HCT116 (cell line): Measurements from ENCODE around the gene WNT3A. TPM values are rescaled to one million over a fixed set of nuclear protein-coding genes. Genes with fewer than 3 reads are reported as not detected.

Source experiments
- ATAC-seq: fragments of 200-7000 bp; cut with Tn5 transposase; 2 replicates; pipeline ENCODE4 v1.9.1; 2020; ENCODE audit warnings: mild to moderate bottlenecking, moderate library complexity
- BruUV-seq: library from RNA; stranded (reverse); fragments of 400-500 nt; replicated peaks from 2 replicates; lab custom pipeline; 2021; lab: Mats Ljungman, UMichigan
- CTCF ChIA-PET: fragments of 300-600 bp; sonication (Branson Sonifier 250); formaldehyde crosslinking; loops from one replicate; lab custom pipeline; 2021; ENCODE audit warnings: antibody characterized with exemption; lab: Charles Lee
- POLR2A ChIA-PET: fragments of 300-600, 350-600 bp; sonication (Branson Sonifier 250); formaldehyde crosslinking; loops from one replicate; lab custom pipeline; 2021; ENCODE audit warnings: antibody characterized with exemption; lab: Charles Lee
- RAD21 ChIA-PET, 2 experiments: fragments of 300-600 bp; sonication (Branson Sonifier 250); formaldehyde crosslinking; loops; one replicate each; lab custom pipeline; 2023; ENCODE audit warnings: low total read pairs in 2 of 2; ENCODE audit not compliant: uncharacterized antibody in 2 of 2, unreplicated experiment in 2 of 2, low non-redundant PET in 1 of 2; lab: Charles Lee
- DNase-seq: peaks from one replicate; pipeline ENCODE4 v3.0.0-alpha.2; 2010; ENCODE audit warnings: low read depth, low spot score
- H2AFZ ChIP-seq: fragments of 200-600 bp; shearing (Covaris generic), sonication (generic); 2 replicates; pipeline ENCODE4 v1.6.1; 2017; ENCODE audit warnings: low read depth, mixed run types, mixed read lengths, antibody characterized with exemption, low read length; ENCODE audit not compliant: poor library complexity, severe bottlenecking
- H3K27ac ChIP-seq: 2 replicates; pipeline ENCODE4 v1.5.1; 2012; ENCODE audit warnings: low read depth, low read length
- H3K27me3 ChIP-seq: fragments of 200-600 bp; sonication (generic); 2 replicates; pipeline ENCODE4 v1.6.1; 2016; ENCODE audit warnings: mixed run types, low read length, mixed read lengths; ENCODE audit not compliant: insufficient read depth
- H3K36me3 ChIP-seq, 2 experiments: fragments of 200-500 bp in 1 of 2; fragments of 200-600 bp in 1 of 2; sonication (Bioruptor generic) in 1 of 2; sonication (generic) in 1 of 2; 2 replicates each; pipeline versions ENCODE4 v1.5.1 to v1.6.1; 2014 to 2016; ENCODE audit warnings: low read length in 2 of 2, inconsistent platforms in 1 of 2, mixed read lengths in 1 of 2, mixed run types in 1 of 2; ENCODE audit not compliant: insufficient read depth in 2 of 2, control insufficient read depth in 1 of 2
- H3K4me1 ChIP-seq, 2 experiments: fragments of 200-600 bp in 1 of 2; sonication (generic) in 1 of 2; 2 replicates each; pipeline versions ENCODE4 v1.5.1 to v1.6.1; 2012 to 2017; ENCODE audit warnings: low read length in 2 of 2, inconsistent platforms in 1 of 2, mild to moderate bottlenecking in 1 of 2, mixed read lengths in 1 of 2, mixed run types in 1 of 2, moderate library complexity in 1 of 2; ENCODE audit not compliant: insufficient read depth in 2 of 2, control insufficient read depth in 1 of 2
- H3K4me2 ChIP-seq: fragments of 200-600 bp; sonication (generic); 2 replicates; pipeline ENCODE4 v1.6.1; 2017; ENCODE audit warnings: mixed run types, low read length, mixed read lengths
- H3K4me3 ChIP-seq, 2 experiments: fragments of 200-600 bp in 1 of 2; sonication (generic) in 1 of 2; replicated peaks in 1 of 2; 2 replicates each; pipeline ENCODE4 v1.5.1; 2011 to 2016; ENCODE audit warnings: low read length in 2 of 2, control low read depth in 1 of 2, low read depth in 1 of 2, mild to moderate bottlenecking in 1 of 2, mixed read lengths in 1 of 2, mixed run types in 1 of 2
- H3K79me2 ChIP-seq: fragments of 200-600 bp; sonication (generic); 2 replicates; pipeline ENCODE4 v1.6.1; 2017; ENCODE audit warnings: mild to moderate bottlenecking, mixed run types, low read length, moderate library complexity, mixed read lengths; ENCODE audit not compliant: insufficient read depth
- H3K9ac ChIP-seq: fragments of 200-600 bp; sonication (generic); 2 replicates; pipeline ENCODE4 v1.6.1; 2016; ENCODE audit warnings: low read length, mixed read lengths
- H3K9me2 ChIP-seq: fragments of 200-600 bp; sonication (generic), shearing (Covaris generic); 2 replicates; pipeline ENCODE4 v1.6.1; 2017; ENCODE audit warnings: mixed run types, mild to moderate bottlenecking, moderate library complexity; ENCODE audit not compliant: insufficient read depth
- H3K9me3 ChIP-seq, 2 experiments: fragments of 200-500 bp in 1 of 2; fragments of 200-600 bp in 1 of 2; sonication (Bioruptor generic) in 1 of 2; sonication (generic) in 1 of 2; 2 replicates each; pipeline ENCODE4 v1.6.1; 2014 to 2017; ENCODE audit warnings: low read length in 2 of 2, mixed read lengths in 2 of 2, inconsistent platforms in 1 of 2, low read depth in 1 of 2, mild to moderate bottlenecking in 1 of 2, mixed run types in 1 of 2, moderate library complexity in 1 of 2; ENCODE audit not compliant: control insufficient read depth in 1 of 2, insufficient read depth in 1 of 2
- H4K20me1 ChIP-seq: fragments of 200-600 bp; sonication (generic), shearing (Covaris generic); 2 replicates; pipeline ENCODE4 v1.6.1; 2017; ENCODE audit warnings: mixed run types, mild to moderate bottlenecking, moderate library complexity; ENCODE audit not compliant: insufficient read depth
- CEBPB ChIP-seq: IDR thresholded peaks from 2 replicates; pipeline ENCODE4 v1.6.1; 2012; ENCODE audit warnings: low read depth
- EGR1 ChIP-seq: IDR thresholded peaks from 2 replicates; pipeline ENCODE4 v1.6.1; 2012; ENCODE audit warnings: low read depth
- FOSL1 ChIP-seq: IDR thresholded peaks from 2 replicates; pipeline ENCODE4 v1.6.1; 2012; ENCODE audit warnings: low read depth
- POLR2A ChIP-seq: IDR thresholded peaks from 2 replicates; pipeline ENCODE4 v1.7.0; 2011; ENCODE audit warnings: borderline replicate concordance; ENCODE audit not compliant: insufficient read depth, insufficient read length; ENCODE audit errors: extremely low read depth
- POLR2AphosphoS5 ChIP-seq: IDR thresholded peaks from 2 replicates; pipeline ENCODE4 v1.6.1; 2011; ENCODE audit warnings: mild to moderate bottlenecking, low read depth, low read length, moderate library complexity
- RAD21 ChIP-seq: IDR thresholded peaks from 2 replicates; pipeline ENCODE4 v1.6.1; 2012; ENCODE audit warnings: low read depth, mild to moderate bottlenecking
- SIN3A ChIP-seq: IDR thresholded peaks from 2 replicates; pipeline ENCODE4 v1.6.1; 2012; ENCODE audit warnings: low read depth
- SP1 ChIP-seq: IDR thresholded peaks from 2 replicates; pipeline ENCODE4 v1.6.1; 2012; ENCODE audit warnings: low read depth
- YY1 ChIP-seq: IDR thresholded peaks from 2 replicates; pipeline ENCODE4 v1.6.1; 2011; ENCODE audit warnings: low read length, low read depth, moderate library complexity, mild to moderate bottlenecking; ENCODE audit not compliant: insufficient replicate concordance; ENCODE audit errors: extremely low read depth
- ZFX ChIP-seq: fragments of 450-650 bp; IDR thresholded peaks from 2 replicates; pipeline ENCODE4 v1.6.1; 2017
- ZNF274 ChIP-seq: fragments of 200-500 bp; sonication (Bioruptor generic); IDR thresholded peaks from 2 replicates; pipeline ENCODE4 v1.6.1; 2014; ENCODE audit warnings: mild to moderate bottlenecking, low read depth, low read length, inconsistent platforms
- intact Hi-C: fragments of 100-400 bp; cut with micrococcal nuclease; formaldehyde crosslinking; loops from 2 replicates; pipeline ENCODE4 v1.10.0; 2022
- total RNA-seq: library from RNA; stranded (reverse); gene quantifications from one replicate; pipeline ENCODE4 v1.2.1, GENCODE V29; 2021; ENCODE audit not compliant: unreplicated experiment
- TF ChIP-seq, protein P1 (sequence below): IDR thresholded peaks from 2 replicates; pipeline ENCODE4 v1.6.1; 2012
- TF ChIP-seq, protein P2 (sequence below): IDR thresholded peaks from 2 replicates; pipeline ENCODE4 v1.6.1; 2012
- TF ChIP-seq, protein P3 (sequence below), 3 experiments: fragments of 200-600 bp in 1 of 3; sonication (generic) in 1 of 3; IDR thresholded peaks in 2 of 3; conservative IDR thresholded peaks in 1 of 3; 2 replicates each; pipeline ENCODE4 v1.5.1; 2012 to 2017; ENCODE audit warnings: low read depth in 2 of 3, low read length in 2 of 3, antibody characterized with exemption in 1 of 3, borderline replicate concordance in 1 of 3, control low read depth in 1 of 3, mild to moderate bottlenecking in 1 of 3, mixed read lengths in 1 of 3, mixed run types in 1 of 3, moderate library complexity in 1 of 3; ENCODE audit not compliant: insufficient read depth in 1 of 3
- TF ChIP-seq, protein P4 (sequence below): IDR thresholded peaks from 2 replicates; pipeline ENCODE4 v1.6.1; 2012; ENCODE audit warnings: low read depth
- TF ChIP-seq, protein P5 (sequence below): IDR thresholded peaks from 2 replicates; pipeline ENCODE4 v1.6.1; 2011; ENCODE audit warnings: mild to moderate bottlenecking, low read length, moderate library complexity; ENCODE audit not compliant: insufficient replicate concordance; ENCODE audit errors: extremely low read depth

Gene WNT3A
- total RNA-seq, 1 experiment from 2014 or later: 3.7 TPM

DNA sequence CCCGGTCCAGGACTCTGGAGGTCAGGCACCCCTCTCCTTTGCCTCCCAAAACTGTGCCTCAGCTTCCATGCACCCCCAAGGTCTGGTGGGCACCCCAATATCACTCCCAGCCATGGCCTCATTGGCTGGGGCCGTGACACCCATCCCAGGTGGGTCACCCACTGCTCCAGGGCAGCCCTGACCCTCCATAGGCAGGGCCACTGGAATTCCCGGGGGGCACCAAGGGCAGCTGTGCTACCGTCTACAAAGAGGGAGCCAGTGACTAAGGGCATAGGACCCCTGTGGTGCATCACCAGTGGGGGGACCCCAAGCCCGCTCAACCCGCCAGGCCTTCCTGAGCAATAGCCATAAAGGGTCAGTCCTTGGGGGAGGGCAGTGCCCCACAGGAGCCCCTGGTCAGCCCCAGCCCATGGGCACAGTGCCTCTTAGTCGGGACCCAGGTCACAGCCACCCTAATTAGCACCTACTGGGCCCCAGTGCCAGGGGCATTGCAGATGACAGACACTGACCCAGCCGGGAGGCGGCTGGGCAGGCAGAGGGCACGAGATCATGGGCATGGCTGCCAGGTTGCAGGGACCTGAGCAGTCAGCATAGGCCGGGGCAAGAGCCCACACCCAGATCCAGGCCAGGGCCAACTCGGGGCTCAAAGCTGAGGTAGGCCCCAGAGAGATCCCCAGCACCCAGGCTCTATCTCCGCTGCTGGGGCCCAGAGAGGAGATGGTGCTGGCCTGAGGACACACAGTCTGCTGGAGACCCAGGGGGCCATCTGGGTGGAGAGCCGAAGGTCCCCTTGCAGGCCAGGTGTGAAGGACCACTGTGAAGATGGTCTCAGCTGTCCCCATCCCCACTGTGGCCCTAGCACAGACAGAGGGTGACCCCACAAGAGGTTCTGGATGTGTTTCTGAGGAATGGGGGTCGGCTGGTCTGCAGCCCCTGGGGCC, 56.7 kb downstream of the WNT3A start:
- no peaks in the 10 kb centered on the region for H3K9me2 ChIP-seq
- H3K36me3 ChIP-seq: no peaks in the 10 kb centered on the region
- H2AFZ ChIP-seq: no peak overlapping the region
- H3K79me2 ChIP-seq: no peaks in the 10 kb centered on the region
- no peaks in the 10 kb centered on the region for H3K9me3 ChIP-seq
- no TSS peak for BruUV-seq
- H3K9ac ChIP-seq: no peak overlapping the region
- ATAC-seq: no peak
- 0 out of 2 replicates have a peak, but pooled peaks cover 6% of the 10 kb centered on the region for H3K27me3 ChIP-seq
- no peak overlapping the region for H3K4me2 ChIP-seq
- intact Hi-C loops: no loop called here
- no peak overlapping the region for H3K27ac ChIP-seq
- TF ChIP-seq RAD21 (no peak), ZNF274 (no peak), EGR1 (no peak), POLR2AphosphoS5 (no peak), SIN3A (no peak), ZFX (no peak), POLR2A (no peak), FOSL1 (no peak), YY1 (no peak), SP1 (no peak), CEBPB (no peak)
- TF ChIP-seq, protein P1, sequence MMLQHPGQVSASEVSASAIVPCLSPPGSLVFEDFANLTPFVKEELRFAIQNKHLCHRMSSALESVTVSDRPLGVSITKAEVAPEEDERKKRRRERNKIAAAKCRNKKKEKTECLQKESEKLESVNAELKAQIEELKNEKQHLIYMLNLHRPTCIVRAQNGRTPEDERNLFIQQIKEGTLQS: no peak
- TF ChIP-seq, protein P2, sequence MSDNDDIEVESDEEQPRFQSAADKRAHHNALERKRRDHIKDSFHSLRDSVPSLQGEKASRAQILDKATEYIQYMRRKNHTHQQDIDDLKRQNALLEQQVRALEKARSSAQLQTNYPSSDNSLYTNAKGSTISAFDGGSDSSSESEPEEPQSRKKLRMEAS: no peak
- TF ChIP-seq, protein P3, sequence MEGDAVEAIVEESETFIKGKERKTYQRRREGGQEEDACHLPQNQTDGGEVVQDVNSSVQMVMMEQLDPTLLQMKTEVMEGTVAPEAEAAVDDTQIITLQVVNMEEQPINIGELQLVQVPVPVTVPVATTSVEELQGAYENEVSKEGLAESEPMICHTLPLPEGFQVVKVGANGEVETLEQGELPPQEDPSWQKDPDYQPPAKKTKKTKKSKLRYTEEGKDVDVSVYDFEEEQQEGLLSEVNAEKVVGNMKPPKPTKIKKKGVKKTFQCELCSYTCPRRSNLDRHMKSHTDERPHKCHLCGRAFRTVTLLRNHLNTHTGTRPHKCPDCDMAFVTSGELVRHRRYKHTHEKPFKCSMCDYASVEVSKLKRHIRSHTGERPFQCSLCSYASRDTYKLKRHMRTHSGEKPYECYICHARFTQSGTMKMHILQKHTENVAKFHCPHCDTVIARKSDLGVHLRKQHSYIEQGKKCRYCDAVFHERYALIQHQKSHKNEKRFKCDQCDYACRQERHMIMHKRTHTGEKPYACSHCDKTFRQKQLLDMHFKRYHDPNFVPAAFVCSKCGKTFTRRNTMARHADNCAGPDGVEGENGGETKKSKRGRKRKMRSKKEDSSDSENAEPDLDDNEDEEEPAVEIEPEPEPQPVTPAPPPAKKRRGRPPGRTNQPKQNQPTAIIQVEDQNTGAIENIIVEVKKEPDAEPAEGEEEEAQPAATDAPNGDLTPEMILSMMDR (IDR thresholded peaks at IDR 0.05 in 2 of 3, conservative IDR thresholded peaks at IDR 0.05 in 1 of 3; ENCODE audit: borderline replicate concordance in 1 of 3, insufficient read depth in 1 of 3, low read depth in 2 of 3, low read length in 2 of 3): no peak
- TF ChIP-seq, protein P4, sequence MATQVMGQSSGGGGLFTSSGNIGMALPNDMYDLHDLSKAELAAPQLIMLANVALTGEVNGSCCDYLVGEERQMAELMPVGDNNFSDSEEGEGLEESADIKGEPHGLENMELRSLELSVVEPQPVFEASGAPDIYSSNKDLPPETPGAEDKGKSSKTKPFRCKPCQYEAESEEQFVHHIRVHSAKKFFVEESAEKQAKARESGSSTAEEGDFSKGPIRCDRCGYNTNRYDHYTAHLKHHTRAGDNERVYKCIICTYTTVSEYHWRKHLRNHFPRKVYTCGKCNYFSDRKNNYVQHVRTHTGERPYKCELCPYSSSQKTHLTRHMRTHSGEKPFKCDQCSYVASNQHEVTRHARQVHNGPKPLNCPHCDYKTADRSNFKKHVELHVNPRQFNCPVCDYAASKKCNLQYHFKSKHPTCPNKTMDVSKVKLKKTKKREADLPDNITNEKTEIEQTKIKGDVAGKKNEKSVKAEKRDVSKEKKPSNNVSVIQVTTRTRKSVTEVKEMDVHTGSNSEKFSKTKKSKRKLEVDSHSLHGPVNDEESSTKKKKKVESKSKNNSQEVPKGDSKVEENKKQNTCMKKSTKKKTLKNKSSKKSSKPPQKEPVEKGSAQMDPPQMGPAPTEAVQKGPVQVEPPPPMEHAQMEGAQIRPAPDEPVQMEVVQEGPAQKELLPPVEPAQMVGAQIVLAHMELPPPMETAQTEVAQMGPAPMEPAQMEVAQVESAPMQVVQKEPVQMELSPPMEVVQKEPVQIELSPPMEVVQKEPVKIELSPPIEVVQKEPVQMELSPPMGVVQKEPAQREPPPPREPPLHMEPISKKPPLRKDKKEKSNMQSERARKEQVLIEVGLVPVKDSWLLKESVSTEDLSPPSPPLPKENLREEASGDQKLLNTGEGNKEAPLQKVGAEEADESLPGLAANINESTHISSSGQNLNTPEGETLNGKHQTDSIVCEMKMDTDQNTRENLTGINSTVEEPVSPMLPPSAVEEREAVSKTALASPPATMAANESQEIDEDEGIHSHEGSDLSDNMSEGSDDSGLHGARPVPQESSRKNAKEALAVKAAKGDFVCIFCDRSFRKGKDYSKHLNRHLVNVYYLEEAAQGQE: no peak
- TF ChIP-seq, protein P5, sequence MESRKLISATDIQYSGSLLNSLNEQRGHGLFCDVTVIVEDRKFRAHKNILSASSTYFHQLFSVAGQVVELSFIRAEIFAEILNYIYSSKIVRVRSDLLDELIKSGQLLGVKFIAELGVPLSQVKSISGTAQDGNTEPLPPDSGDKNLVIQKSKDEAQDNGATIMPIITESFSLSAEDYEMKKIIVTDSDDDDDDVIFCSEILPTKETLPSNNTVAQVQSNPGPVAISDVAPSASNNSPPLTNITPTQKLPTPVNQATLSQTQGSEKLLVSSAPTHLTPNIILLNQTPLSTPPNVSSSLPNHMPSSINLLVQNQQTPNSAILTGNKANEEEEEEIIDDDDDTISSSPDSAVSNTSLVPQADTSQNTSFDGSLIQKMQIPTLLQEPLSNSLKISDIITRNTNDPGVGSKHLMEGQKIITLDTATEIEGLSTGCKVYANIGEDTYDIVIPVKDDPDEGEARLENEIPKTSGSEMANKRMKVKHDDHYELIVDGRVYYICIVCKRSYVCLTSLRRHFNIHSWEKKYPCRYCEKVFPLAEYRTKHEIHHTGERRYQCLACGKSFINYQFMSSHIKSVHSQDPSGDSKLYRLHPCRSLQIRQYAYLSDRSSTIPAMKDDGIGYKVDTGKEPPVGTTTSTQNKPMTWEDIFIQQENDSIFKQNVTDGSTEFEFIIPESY: no peak
- TF ChIP-seq, all 23 proteins: peak for 0
- DNase-seq: no peak
- CTCF ChIA-PET: no interaction called here
- POLR2A ChIA-PET: no interaction called here
- Histone ChIP-seq H4K20me1 (no peaks in the 10 kb centered on the region), H3K4me3 (no peak overlapping the region), H3K4me1 (peaks cover 0 to 12% of the 10 kb centered on the region in 2 experiments; a peak in 2 of 4 replicates)
- RAD21 ChIA-PET: no interaction called here
